SK-N-MC (cell line): ENCODE data around the gene ZNF773.

Experiments
- EZH2 ChIP-seq: fragments of 200-600 bp; sonication (generic); IDR thresholded peaks from one replicate; pipeline ENCODE4 v1.6.1; 2017; ENCODE audit warnings: antibody characterized with exemption
- POLR2AphosphoS5 ChIP-seq: IDR thresholded peaks from 2 replicates; pipeline ENCODE4 v1.6.1; 2012; ENCODE audit warnings: mild to moderate bottlenecking, low read depth, low read length, borderline replicate concordance

DNA sequence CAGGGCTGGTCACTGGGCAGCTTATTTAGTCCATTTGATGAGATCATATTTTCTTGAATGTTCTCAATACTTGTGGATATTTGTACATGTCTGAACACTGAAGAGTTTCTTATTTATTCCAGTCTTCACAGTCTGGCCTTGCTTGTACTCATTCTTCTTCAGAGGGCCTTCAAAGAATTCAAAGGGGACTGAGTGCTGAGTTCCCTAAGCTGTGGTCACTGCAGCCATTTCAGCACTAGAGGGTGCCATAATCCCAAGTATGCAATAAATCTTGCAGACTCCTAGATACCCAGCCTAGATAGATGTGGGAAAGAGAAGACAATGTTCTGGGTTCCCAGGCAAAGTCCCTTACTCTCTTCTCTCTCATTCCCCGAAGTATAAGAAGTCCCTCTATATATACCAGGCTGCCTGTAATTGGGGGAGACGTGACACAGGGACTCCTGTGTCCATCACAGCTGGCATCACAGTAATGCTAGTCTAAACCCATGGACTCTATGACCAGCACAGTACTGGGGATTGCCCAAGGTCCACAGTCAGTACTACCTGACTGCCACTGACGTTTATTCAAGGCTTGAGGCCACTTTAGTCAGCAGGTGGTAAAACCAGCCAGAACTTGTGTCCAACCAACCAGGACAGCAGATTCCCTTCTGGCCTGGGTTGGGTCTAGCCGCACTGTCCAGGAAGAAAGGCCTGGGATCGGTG, 33.9 kb upstream of the ZNF773 start:
- TF ChIP-seq EZH2, result no peak
- no peak for TF ChIP-seq POLR2AphosphoS5
